Neural progenitor cell (in vitro differentiated cells): ENCODE data around the gene MEG3. TPM values are rescaled to one million over a fixed set of nuclear protein-coding genes. Genes with fewer than 3 reads are reported as not detected.
A peak's percentile ranks its signal among the peaks of the same experiment; 100 is the strongest.

Experiments
- DNase-seq: peaks from one replicate; pipeline ENCODE4 v3.0.0-alpha.2; 2016; ENCODE audit warnings: low spot score
- H2AFZ ChIP-seq: fragments of 200-600 bp; sonication (generic); replicated peaks from 2 replicates; pipeline ENCODE4 v1.6.1; 2016; ENCODE audit warnings: antibody characterized with exemption
- H3F3A ChIP-seq: fragments of 200-600 bp; sonication (generic); 2 replicates; pipeline ENCODE4 v1.6.1; 2016; ENCODE audit warnings: antibody characterized with exemption, low read depth
- H3K27ac ChIP-seq: fragments of 200-600 bp; sonication (generic); 2 replicates; pipeline ENCODE4 v1.5.1; 2016; ENCODE audit warnings: mild to moderate bottlenecking
- H3K27me3 ChIP-seq: fragments of 200-600 bp; sonication (generic); 2 replicates; pipeline ENCODE4 v1.6.1; 2016; ENCODE audit warnings: mild to moderate bottlenecking, moderate library complexity
- H3K36me3 ChIP-seq: fragments of 200-600 bp; sonication (generic); 2 replicates; pipeline ENCODE4 v1.5.1; 2016
- H3K4me1 ChIP-seq: fragments of 200-600 bp; sonication (generic); 2 replicates; pipeline ENCODE4 v1.6.1; 2016; ENCODE audit warnings: mixed run types
- H3K4me2 ChIP-seq: fragments of 200-600 bp; sonication (generic); 2 replicates; pipeline ENCODE4 v1.6.1; 2016
- H3K4me3 ChIP-seq: fragments of 200-600 bp; sonication (generic); 2 replicates; pipeline ENCODE4 v1.5.1; 2016
- H3K79me2 ChIP-seq: fragments of 200-600 bp; sonication (generic); 2 replicates; pipeline ENCODE4 v1.6.1; 2016; ENCODE audit warnings: low read depth
- H3K9ac ChIP-seq: fragments of 200-600 bp; sonication (generic); 2 replicates; pipeline ENCODE4 v1.6.1; 2016
- H3K9me3 ChIP-seq: fragments of 200-600 bp; sonication (generic); 2 replicates; pipeline ENCODE4 v1.5.1; 2016; ENCODE audit warnings: low read depth
- H4K20me1 ChIP-seq: fragments of 200-600 bp; sonication (generic); 2 replicates; pipeline ENCODE4 v1.6.1; 2016; ENCODE audit warnings: low read depth
- H3K27ac Mint-ChIP-seq: 3 replicates; pipeline ENCODE4 v1.8.0; 2021; ENCODE audit warnings: mixed read lengths
- H3K27me3 Mint-ChIP-seq: 2 replicates; pipeline ENCODE4 v1.8.0; 2022; ENCODE audit warnings: low read depth, mild to moderate bottlenecking, inconsistent platforms, moderate library complexity, mixed read lengths; ENCODE audit not compliant: insufficient read depth
- H3K36me3 Mint-ChIP-seq: 3 replicates; pipeline ENCODE4 v1.8.0; 2021; ENCODE audit warnings: mixed read lengths
- H3K4me1 Mint-ChIP-seq: 3 replicates; pipeline ENCODE4 v1.8.0; 2021; ENCODE audit warnings: mixed read lengths
- H3K4me3 Mint-ChIP-seq: 3 replicates; pipeline ENCODE4 v1.8.0; 2021; ENCODE audit warnings: mild to moderate bottlenecking, moderate library complexity, mixed read lengths
- H3K9me3 Mint-ChIP-seq: 3 replicates; pipeline ENCODE4 v1.8.0; 2020; ENCODE audit warnings: mixed read lengths
- EZH2 ChIP-seq: fragments of 200-600 bp; sonication (generic); IDR thresholded peaks from 2 replicates; pipeline ENCODE4 v1.6.1; 2017; ENCODE audit warnings: antibody characterized with exemption, mild to moderate bottlenecking, moderate library complexity
- EZH2phosphoT487 ChIP-seq: fragments of 200-600 bp; sonication (generic); IDR thresholded peaks from 2 replicates; pipeline ENCODE4 v1.6.1; 2017; ENCODE audit warnings: antibody characterized with exemption
- total RNA-seq: library from RNA; depleted of rRNA; stranded (reverse); fragments of >200 nt; gene quantifications from 2 replicates; pipeline ENCODE4 v1.2.3, GENCODE V29; 2015; ENCODE audit warnings: low replicate concordance
- TF ChIP-seq, protein P1 (sequence below): fragments of 200-600 bp; sonication (generic); IDR thresholded peaks from 2 replicates; pipeline ENCODE4 v1.5.1; 2017; ENCODE audit warnings: antibody characterized with exemption, mild to moderate bottlenecking

MEG3 gene
- total RNA-seq, 1 donor from 2014 or later = 10.6 TPM

- no peak for DNase-seq
- Mint-ChIP-seq H3K36me3 (no peaks in the 10 kb centered on the region), H3K4me1 (peaks cover 32% of the 10 kb centered on the region), H3K9me3 (no peaks in the 10 kb centered on the region), H3K27me3 (peaks cover 5% of the 10 kb centered on the region), H3K27ac (no peak overlapping the region), H3K4me3 (no peak overlapping the region)
- Histone ChIP-seq H4K20me1 (no peaks in the 10 kb centered on the region), H2AFZ (no peak overlapping the region), H3F3A (peaks cover 8% of the 10 kb centered on the region), H3K36me3 (no peaks in the 10 kb centered on the region), H3K9me3 (no peaks in the 10 kb centered on the region), H3K27me3 (no peaks in the 10 kb centered on the region), H3K27ac (no peak overlapping the region), H3K4me2 (no peak overlapping the region), H3K9ac (no peak overlapping the region), H3K79me2 (no peaks in the 10 kb centered on the region), H3K4me1 (peaks cover 30% of the 10 kb centered on the region), H3K4me3 (no peak overlapping the region)
- no peak for TF ChIP-seq EZH2phosphoT487
- TF ChIP-seq, protein P1, sequence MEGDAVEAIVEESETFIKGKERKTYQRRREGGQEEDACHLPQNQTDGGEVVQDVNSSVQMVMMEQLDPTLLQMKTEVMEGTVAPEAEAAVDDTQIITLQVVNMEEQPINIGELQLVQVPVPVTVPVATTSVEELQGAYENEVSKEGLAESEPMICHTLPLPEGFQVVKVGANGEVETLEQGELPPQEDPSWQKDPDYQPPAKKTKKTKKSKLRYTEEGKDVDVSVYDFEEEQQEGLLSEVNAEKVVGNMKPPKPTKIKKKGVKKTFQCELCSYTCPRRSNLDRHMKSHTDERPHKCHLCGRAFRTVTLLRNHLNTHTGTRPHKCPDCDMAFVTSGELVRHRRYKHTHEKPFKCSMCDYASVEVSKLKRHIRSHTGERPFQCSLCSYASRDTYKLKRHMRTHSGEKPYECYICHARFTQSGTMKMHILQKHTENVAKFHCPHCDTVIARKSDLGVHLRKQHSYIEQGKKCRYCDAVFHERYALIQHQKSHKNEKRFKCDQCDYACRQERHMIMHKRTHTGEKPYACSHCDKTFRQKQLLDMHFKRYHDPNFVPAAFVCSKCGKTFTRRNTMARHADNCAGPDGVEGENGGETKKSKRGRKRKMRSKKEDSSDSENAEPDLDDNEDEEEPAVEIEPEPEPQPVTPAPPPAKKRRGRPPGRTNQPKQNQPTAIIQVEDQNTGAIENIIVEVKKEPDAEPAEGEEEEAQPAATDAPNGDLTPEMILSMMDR = no peak
- TF ChIP-seq EZH2 = no peak
Measured at GRCh38 chr14:100892496-100893227, 66.7 kb downstream of the MEG3 start.

- no peaks in the 10 kb centered on the region for H3K27me3 ChIP-seq
- Mint-ChIP-seq H3K27me3 (peaks cover 5% of the 10 kb centered on the region), H3K36me3 (no peaks in the 10 kb centered on the region), H3K4me1 (peaks cover 31% of the 10 kb centered on the region), H3K9me3 (no peaks in the 10 kb centered on the region), H3K4me3 (no peak overlapping the region), H3K27ac (peak overlapping the region; percentile 18)
- no peaks in the 10 kb centered on the region for H3K9me3 ChIP-seq
- no peaks in the 10 kb centered on the region for H3K36me3 ChIP-seq
- H3K4me3 ChIP-seq = no peak overlapping the region
- H3K4me1 ChIP-seq = peaks cover 29% of the 10 kb centered on the region
- TF ChIP-seq EZH2 (no peak), EZH2phosphoT487 (no peak)
- TF ChIP-seq, protein P1 = no peak
- no peak overlapping the region for H2AFZ ChIP-seq
- H3K27ac ChIP-seq = no peak overlapping the region
- DNase-seq = no peak
- H4K20me1 ChIP-seq = no peaks in the 10 kb centered on the region
- H3K4me2 ChIP-seq = no peak overlapping the region
- peaks cover 8% of the 10 kb centered on the region for H3F3A ChIP-seq
- no peak overlapping the region for H3K9ac ChIP-seq
- no peaks in the 10 kb centered on the region for H3K79me2 ChIP-seq
Measured at GRCh38 chr14:100893228-100893601, 67.3 kb downstream of the MEG3 start.

DNA sequence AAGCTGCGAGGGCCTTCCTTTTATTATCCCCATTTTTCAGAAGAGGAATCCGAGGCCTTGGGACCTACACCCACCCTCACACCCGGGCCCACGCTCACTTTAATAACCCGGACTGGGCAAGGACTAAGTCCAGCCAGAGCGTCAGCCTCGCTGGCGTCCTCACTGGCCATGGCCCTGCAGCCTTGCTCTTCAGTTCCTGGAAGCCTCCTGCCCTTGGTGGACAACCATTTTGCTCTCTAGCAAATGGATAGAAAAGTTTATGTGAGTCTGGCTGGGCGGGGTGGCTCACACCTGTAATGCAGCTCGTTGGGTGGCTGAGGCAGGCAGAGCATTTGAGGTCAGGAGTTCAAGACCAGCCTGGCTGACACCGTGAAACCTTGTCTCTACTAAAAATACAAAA is 67.8 kb downstream of the MEG3 start:
- Histone ChIP-seq H3F3A (peaks cover 13% of the 10 kb centered on the region), H3K9ac (no peak overlapping the region), H2AFZ (no peak overlapping the region), H3K4me2 (no peak overlapping the region), H3K36me3 (no peaks in the 10 kb centered on the region), H3K27me3 (no peaks in the 10 kb centered on the region), H3K9me3 (no peaks in the 10 kb centered on the region), H3K79me2 (no peaks in the 10 kb centered on the region), H4K20me1 (no peaks in the 10 kb centered on the region), H3K4me3 (no peak overlapping the region), H3K27ac (no peak overlapping the region), H3K4me1 (peaks cover 29% of the 10 kb centered on the region)
- Mint-ChIP-seq H3K4me1 (peaks cover 35% of the 10 kb centered on the region), H3K27ac (no peak overlapping the region), H3K36me3 (no peaks in the 10 kb centered on the region), H3K9me3 (no peaks in the 10 kb centered on the region), H3K27me3 (peaks cover 5% of the 10 kb centered on the region), H3K4me3 (no peak overlapping the region)
- DNase-seq = no peak
- TF ChIP-seq, protein P1 = no peak
- TF ChIP-seq EZH2 (no peak), EZH2phosphoT487 (no peak)
